Large intestine (tissue), 3 donors: ENCODE data around the gene KLF13. TPM values are rescaled to one million over a fixed set of nuclear protein-coding genes. Genes with fewer than 3 reads are reported as not detected.
A peak's percentile ranks its signal among the peaks of the same experiment; 100 is the strongest.

ENCODE experiments used
- DNase-seq, 2 donors: peaks; one replicate each; pipeline versions ENCODE4 v3.0.0 to v3.0.0-alpha.2; 2013
- H3K27ac ChIP-seq: one replicate; pipeline ENCODE4 v1.5.1; 2013; ENCODE audit warnings: low read length
- H3K27me3 ChIP-seq: 2 replicates; pipeline ENCODE4 v1.6.1; 2013; ENCODE audit warnings: low read length; ENCODE audit not compliant: control insufficient read depth, insufficient read depth
- H3K36me3 ChIP-seq: 2 replicates; pipeline ENCODE4 v1.6.1; 2013; ENCODE audit warnings: low read length; ENCODE audit not compliant: control insufficient read depth, insufficient read depth
- H3K4me1 ChIP-seq: one replicate; pipeline ENCODE4 v1.6.1; 2013; ENCODE audit warnings: low read length; ENCODE audit not compliant: control insufficient read depth, insufficient read depth
- H3K4me3 ChIP-seq: one replicate; pipeline ENCODE4 v1.5.1; 2013; ENCODE audit warnings: low read length
- H3K9me3 ChIP-seq: one replicate; pipeline ENCODE4 v1.6.1; 2013; ENCODE audit warnings: mild to moderate bottlenecking, low read depth, low read length, moderate library complexity; ENCODE audit not compliant: control insufficient read depth
- WGBS: methylation state at CpG from one replicate; pipeline ENCODE4 v1.1.5; 2013; ENCODE audit warnings: low lambda C conversion rate; ENCODE audit not compliant: insufficient coverage; 5-methylcytosine and 5-hydroxymethylcytosine counted together
- polyA plus RNA-seq: library from polyadenylated mRNA; unstranded; fragments of 120-200 nt; gene quantifications from one replicate; pipeline ENCODE4 v1.2.1, GENCODE V29; 2013

KLF13 gene
- polyA plus RNA-seq, 1 donor = 60.7 TPM

- no peak for DNase-seq
- H3K9me3 ChIP-seq = no peaks in the 10 kb centered on the region
- H3K36me3 ChIP-seq = no peaks in the 10 kb centered on the region
- peaks cover 1% of the 10 kb centered on the region for H3K4me1 ChIP-seq
- WGBS = no CpG with 5 or more reads among the region's 1 CpG
- H3K27me3 ChIP-seq = no peaks in the 10 kb centered on the region
- no peak overlapping the region for H3K4me3 ChIP-seq
- no peak overlapping the region for H3K27ac ChIP-seq
Measured at GRCh38 chr15:31285772-31286261, 40.8 kb upstream of the KLF13 start.

GRCh38 chr15:31291048-31291578 is 35.5 kb upstream of the KLF13 start:
- peaks cover 2% of the 10 kb centered on the region for H3K4me1 ChIP-seq
- H3K36me3 ChIP-seq = no peaks in the 10 kb centered on the region
- 83% methylated on average over 3 of the region's 3 CpGs for whole genome bisulfite sequencing
- no peak overlapping the region for H3K4me3 ChIP-seq
- H3K9me3 ChIP-seq = no peaks in the 10 kb centered on the region
- H3K27me3 ChIP-seq = no peaks in the 10 kb centered on the region
- no peak overlapping the region for H3K27ac ChIP-seq
- no peak for DNase-seq

- no peaks in the 10 kb centered on the region for H3K9me3 ChIP-seq
- WGBS = no CpG with 5 or more reads among the region's 3 CpGs
- H3K27ac ChIP-seq = no peak overlapping the region
- no peak overlapping the region for H3K4me3 ChIP-seq
- H3K27me3 ChIP-seq = no peaks in the 10 kb centered on the region
- no peaks in the 10 kb centered on the region for H3K36me3 ChIP-seq
- DNase-seq = no peak
- peaks cover 14% of the 10 kb centered on the region for H3K4me1 ChIP-seq
Measured at GRCh38 chr15:31292391-31293015, 34.1 kb upstream of the KLF13 start.

- no peak for DNase-seq
- Histone ChIP-seq H3K4me1 (peaks cover 25% of the 10 kb centered on the region), H3K4me3 (no peak overlapping the region), H3K9me3 (no peaks in the 10 kb centered on the region), H3K36me3 (no peaks in the 10 kb centered on the region), H3K27ac (no peak overlapping the region), H3K27me3 (no peaks in the 10 kb centered on the region)
- WGBS = no CpG with 5 or more reads among the region's 3 CpGs
Measured at GRCh38 chr15:31293655-31294054, 33.0 kb upstream of the KLF13 start.

DNA sequence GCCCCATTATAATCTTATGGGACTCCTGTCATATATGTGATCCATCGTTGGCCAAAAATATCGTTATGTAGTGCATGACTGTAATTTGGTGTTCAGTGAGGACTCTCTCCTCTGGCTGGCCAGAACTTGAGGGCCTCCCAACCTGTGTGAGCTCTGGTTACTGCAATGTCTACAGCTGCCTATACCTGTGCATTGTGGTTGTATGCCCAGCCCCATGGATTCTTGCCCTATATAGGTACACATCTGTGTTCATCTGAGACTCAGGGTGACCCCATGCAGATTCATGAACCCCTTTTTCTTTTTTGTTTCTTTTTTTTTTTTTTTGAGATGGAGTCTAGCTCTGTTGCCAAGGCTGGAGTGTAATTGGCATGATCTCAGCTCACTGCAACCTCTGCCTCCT is 32.6 kb upstream of the KLF13 start:
- H3K4me1 ChIP-seq = peaks cover 30% of the 10 kb centered on the region

GRCh38 chr15:31295658-31296057 is 31.0 kb upstream of the KLF13 start:
- no peaks in the 10 kb centered on the region for H3K36me3 ChIP-seq
- H3K9me3 ChIP-seq = no peaks in the 10 kb centered on the region
- DNase-seq = no peak
- H3K4me3 ChIP-seq = no peak overlapping the region
- no peak overlapping the region for H3K27ac ChIP-seq
- H3K27me3 ChIP-seq = no peaks in the 10 kb centered on the region
- H3K4me1 ChIP-seq = peaks cover 36% of the 10 kb centered on the region
- WGBS = no CpG with 5 or more reads among the region's 8 CpGs

More for the DNA sequence above, 32.6 kb upstream of the KLF13 start:
- Histone ChIP-seq H3K27me3 (no peaks in the 10 kb centered on the region), H3K27ac (no peak overlapping the region), H3K4me3 (no peak overlapping the region), H3K36me3 (no peaks in the 10 kb centered on the region), H3K9me3 (no peaks in the 10 kb centered on the region)
- DNase-seq = no peak
- no CpG with 5 or more reads among the region's 2 CpGs for WGBS

DNA sequence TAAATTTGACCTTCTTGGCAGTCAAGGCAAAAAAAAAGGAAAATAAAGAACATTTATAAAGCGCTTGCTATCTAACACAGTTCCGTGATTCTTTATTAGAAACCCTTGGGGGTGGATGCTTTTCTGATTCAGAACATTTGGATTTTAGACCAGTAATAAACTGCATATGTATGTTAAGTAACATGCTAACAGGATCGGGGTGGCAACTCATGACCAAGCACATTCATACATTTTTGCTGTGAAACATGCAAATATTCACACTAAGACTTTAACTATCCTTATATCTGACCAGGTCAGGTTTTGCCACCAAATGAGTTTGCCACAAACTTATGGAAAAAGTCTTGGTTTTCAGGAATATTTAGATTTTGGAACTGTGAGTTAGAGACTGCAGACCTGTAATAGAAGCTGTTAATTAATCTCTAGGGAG is 30.4 kb upstream of the KLF13 start:
- no peak overlapping the region for H3K27ac ChIP-seq
- H3K9me3 ChIP-seq = no peaks in the 10 kb centered on the region
- peaks cover 36% of the 10 kb centered on the region for H3K4me1 ChIP-seq
- no peak for DNase-seq
- no peaks in the 10 kb centered on the region for H3K36me3 ChIP-seq
- WGBS = no CpG with 5 or more reads among the region's 3 CpGs
- no peaks in the 10 kb centered on the region for H3K27me3 ChIP-seq
- no peak overlapping the region for H3K4me3 ChIP-seq

GRCh38 chr15:31296646-31297574 is 29.7 kb upstream of the KLF13 start:
- H3K4me3 ChIP-seq = no peak overlapping the region
- WGBS = 100% methylated on average over 2 of the region's 13 CpGs
- peak; percentile 80 to 88 for DNase-seq
- peak overlapping the region; percentile 68 for H3K27ac ChIP-seq
- H3K27me3 ChIP-seq = no peaks in the 10 kb centered on the region
- peaks cover 36% of the 10 kb centered on the region for H3K4me1 ChIP-seq
- no peaks in the 10 kb centered on the region for H3K36me3 ChIP-seq
- H3K9me3 ChIP-seq = no peaks in the 10 kb centered on the region

- DNase-seq = peak; percentile 87 to 93
- Histone ChIP-seq H3K27ac (peak overlapping the region; percentile 68), H3K9me3 (no peaks in the 10 kb centered on the region), H3K4me1 (peaks cover 36% of the 10 kb centered on the region), H3K36me3 (no peaks in the 10 kb centered on the region), H3K27me3 (no peaks in the 10 kb centered on the region), H3K4me3 (no peak overlapping the region)
- no CpG with 5 or more reads among the region's 14 CpGs for WGBS
Measured at GRCh38 chr15:31297575-31298456, 28.8 kb upstream of the KLF13 start.
